Testis (tissue), 2 donors: ENCODE data around the gene TMEM174.

Experiments
- POLR2A ChIP-seq: fragments of 450-650 bp; IDR thresholded peaks from one replicate; pipeline ENCODE4 v1.6.1; 2017; ENCODE audit warnings: antibody characterized with exemption, mild to moderate bottlenecking, moderate library complexity
- TF ChIP-seq, protein P1 (sequence below), 3 experiments: fragments of 450-650 bp in 2 of 3; fragments of 200-600 bp in 1 of 3; sonication (generic) in 1 of 3; IDR thresholded peaks; one replicate each; pipeline ENCODE4 v1.5.1; 2016 to 2019; ENCODE audit warnings: antibody characterized with exemption in 3 of 3, mild to moderate bottlenecking in 2 of 3, moderate library complexity in 1 of 3

DNA sequence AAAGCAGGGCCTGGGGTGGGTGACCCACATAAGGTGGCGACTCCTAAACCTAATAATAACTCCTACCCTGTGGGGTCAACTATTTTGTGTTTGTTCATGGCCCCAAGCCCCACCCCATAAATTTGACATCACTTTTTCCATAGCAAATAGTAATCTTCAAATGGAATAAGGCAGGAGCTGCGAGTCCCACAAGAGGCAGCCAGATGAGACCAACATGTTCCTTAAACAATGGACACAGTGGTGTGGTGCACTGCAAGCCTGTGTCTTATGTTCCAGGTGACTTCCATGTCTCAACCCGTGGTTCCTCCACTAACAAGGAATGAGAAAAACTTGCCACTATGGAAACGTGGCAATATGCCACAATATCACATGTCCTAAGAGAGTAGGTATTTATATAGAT lies 20.6 kb downstream of the TMEM174 start:
- TF ChIP-seq POLR2A, result no peak
- TF ChIP-seq, protein P1, sequence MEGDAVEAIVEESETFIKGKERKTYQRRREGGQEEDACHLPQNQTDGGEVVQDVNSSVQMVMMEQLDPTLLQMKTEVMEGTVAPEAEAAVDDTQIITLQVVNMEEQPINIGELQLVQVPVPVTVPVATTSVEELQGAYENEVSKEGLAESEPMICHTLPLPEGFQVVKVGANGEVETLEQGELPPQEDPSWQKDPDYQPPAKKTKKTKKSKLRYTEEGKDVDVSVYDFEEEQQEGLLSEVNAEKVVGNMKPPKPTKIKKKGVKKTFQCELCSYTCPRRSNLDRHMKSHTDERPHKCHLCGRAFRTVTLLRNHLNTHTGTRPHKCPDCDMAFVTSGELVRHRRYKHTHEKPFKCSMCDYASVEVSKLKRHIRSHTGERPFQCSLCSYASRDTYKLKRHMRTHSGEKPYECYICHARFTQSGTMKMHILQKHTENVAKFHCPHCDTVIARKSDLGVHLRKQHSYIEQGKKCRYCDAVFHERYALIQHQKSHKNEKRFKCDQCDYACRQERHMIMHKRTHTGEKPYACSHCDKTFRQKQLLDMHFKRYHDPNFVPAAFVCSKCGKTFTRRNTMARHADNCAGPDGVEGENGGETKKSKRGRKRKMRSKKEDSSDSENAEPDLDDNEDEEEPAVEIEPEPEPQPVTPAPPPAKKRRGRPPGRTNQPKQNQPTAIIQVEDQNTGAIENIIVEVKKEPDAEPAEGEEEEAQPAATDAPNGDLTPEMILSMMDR (IDR thresholded peaks at IDR 0.05), result no peak
